Suppressor macrophage treated with lipopolysaccharide for 1 hour (primary cell): ENCODE results near the gene CNOT1.

Source experiments
- DNase-seq, 3 donors: peaks; one replicate each; pipeline ENCODE4 v3.0.0-alpha.2; 2020 to 2022

The CNOT1 gene

DNA sequence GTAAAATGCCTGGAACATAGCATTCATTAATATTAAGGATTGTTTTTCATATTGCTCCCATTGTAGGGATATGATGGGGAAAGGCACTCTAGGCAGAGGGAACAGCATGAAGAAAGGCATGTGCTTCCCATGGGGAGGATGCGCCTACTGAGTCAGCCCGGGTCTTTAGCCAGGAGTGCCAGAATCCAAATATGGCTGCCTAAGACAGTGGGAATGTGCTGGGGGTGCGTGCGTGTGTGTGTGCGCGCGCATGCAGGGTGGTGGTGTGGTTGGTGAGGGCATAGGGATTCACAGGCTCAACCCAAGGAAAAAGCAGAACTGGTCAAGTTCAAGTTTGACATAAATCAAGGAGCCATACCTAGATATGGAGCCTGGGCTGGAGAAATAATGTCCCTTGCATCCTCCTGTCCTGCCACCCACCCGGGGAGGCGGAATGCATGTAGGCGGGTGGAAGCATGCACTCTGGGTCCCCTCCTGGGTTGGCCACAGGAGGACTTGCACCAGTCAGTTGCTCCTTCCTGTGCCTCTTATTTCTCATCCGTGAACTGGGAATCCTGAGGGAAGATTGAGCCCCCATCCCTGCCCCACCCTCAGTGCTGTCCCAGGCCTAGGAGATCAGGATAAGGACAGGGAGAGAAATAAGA, 148.3 kb downstream of the CNOT1 start:
- no peak for DNase-seq

DNA sequence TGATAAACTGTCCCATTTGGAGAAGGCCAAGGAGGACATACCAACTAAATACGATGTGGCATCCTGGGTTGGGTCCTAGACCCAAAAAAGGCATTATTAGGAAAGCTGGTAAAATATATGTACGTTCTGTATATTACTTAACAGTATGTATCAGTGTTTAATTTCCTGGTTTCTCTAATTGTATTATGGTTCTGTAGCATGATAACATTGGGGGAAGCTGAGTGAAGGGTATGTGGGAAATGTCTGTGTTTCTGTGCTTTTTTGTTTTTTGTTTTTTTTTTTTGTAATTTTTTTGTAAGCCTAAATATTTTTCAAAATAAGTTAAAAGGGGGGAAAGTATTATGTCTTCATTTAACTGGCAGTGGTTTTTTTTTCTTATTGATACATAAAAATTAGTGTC, 151.2 kb downstream of the CNOT1 start:
- no peak for DNase-seq

DNA sequence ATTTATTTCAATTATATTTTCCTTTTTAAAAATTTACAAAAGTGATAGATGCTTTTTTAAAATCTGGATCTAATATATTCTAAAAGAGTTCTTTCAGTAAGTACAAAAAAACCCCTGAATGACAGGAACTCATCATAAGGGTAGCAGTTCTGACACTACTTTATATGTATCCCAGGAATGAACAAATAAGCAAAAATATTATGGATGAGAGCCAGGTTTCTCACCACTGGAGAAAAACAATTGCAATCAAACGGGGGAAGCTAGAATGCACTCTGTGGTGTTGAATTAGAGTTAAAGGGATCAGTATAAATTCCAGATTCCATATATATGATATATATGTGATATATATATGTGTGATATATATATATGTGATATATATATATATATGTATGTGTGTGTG, 152.8 kb downstream of the CNOT1 start:
- no peak for DNase-seq

DNA sequence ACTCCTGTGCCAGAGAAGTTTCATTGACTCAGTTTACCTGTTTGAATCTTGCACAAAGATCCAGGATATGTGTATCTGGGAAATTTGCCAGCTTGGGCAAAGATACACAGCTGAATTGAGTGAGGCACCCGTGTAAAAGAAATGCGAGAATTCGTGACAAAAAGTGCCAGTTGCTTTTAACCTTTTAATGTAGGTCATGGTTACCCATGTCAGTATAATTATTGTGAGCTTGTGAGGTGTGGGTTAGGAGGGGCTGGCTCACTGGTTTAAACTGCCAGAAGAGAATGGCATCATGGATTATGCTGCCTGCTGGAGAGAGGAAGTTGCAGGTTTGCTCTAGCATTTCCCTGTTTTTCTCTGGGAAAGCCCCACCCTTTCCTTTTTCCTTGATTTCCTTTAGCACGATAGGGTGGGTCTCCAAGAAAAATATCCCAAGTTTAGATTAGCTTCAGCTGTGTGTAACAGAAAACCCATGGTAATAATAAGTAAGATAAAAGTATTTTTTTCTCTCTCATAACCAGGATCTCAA, 154.5 kb downstream of the CNOT1 start:
- DNase-seq: no peak

DNA sequence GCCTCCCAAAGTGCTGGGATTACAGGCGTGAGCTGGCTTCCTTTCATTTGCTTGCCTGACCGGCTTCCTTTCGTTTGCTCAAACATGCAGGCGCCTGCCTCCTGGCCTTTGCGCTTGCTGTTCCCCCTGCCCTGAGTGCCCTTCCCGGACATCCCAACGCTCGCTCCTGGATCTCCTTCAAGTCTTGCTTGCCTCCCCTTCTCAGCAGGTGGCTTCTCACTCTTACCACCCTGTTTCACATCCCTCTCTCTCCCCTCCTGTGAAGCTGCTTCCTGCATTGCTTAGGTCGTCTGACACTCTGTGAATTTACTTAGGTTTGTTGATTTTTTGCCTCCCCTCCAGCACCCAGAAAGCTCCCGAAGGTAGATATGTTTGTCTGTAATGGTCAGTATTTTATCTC, 155.3 kb downstream of the CNOT1 start:
- DNase-seq: no peak

DNA sequence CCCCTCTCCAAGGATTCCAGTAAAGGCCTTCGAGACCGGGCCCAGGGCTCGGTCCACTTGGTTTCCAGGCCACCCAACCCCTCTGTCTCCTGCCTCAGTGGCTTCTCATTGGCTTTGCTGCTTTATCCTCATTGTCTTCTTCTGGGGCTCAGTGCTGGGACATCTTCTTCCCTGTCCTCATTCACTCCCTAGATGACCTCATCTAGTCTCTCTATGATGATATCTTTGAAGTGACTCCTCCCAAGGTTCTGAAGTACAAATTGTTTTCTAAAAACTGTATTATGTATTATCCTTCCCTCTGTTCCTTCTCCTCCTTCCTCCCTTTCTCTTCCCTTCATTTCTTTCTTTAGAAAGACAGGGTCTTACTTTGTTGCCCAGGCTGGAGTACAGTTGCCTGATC, 156.8 kb downstream of the CNOT1 start:
- DNase-seq: no peak

DNA sequence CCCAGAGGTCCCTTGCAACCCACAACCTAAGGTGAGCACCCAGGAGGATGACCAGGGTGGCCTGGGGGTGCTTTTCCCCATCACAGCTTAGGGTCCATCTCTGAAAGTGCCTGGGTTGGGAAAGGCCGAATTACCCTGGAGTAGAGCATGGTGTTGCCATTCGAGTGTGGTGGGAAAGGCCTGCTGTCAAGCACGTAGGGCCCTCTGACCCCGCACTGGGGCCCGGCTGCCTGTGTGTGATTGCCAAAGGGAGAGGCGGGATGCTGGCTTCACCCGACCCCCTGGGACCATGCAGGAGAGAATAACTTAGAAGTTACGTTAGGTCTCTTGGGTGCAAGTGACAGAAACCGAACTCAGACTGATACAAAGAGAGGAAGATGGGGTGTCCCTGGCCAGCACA, 157.4 kb downstream of the CNOT1 start:
- DNase-seq: no peak

DNA sequence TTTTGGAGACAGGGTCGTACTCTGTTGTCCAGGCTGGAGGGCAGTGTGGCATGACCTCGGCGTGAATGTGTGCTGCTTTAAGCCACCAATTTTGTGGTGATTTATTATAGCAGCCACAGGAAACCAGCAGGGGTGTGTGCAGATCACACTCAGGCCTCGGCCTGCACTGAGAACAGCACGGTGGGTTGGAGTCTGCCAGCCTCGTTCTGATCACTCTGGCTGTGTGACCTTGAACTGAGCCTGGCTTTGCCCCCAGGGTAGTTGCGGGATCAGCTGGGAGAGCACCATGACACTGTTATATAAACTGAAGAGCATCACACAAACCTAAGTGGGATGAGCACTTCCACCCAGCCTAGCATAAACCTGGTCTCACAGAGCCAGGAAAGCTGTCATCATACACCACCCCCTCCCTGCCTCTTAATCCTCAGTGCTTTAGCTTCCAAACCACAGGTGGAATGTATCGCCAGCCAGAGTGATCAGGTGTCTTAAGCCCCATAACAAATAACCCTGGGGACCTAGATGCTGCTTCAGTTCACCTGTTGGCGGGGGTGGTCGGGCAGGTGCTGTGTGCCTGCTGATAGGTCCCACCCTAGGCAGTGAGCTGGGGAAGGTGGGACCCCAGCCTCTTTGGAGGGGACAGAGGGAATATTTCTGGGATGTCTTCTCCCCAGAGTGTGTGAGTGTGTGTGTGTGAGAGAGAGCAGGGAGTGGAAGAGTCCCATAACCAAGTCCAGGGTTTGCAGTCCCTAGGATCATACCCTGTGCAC, 158.2 kb downstream of the CNOT1 start:
- DNase-seq: no peak
